OCI-LY1 (cell line): ENCODE results near the gene LRIF1.

Experiments
- H2AFZ ChIP-seq: fragments of 200-600 bp; sonication (generic), shearing (Covaris generic); 2 replicates; pipeline ENCODE4 v1.6.0; 2014; ENCODE audit warnings: antibody characterized with exemption, mild to moderate bottlenecking, low read length
- H3F3A ChIP-seq: fragments of 200-600 bp; sonication (generic), shearing (Covaris generic); 2 replicates; pipeline ENCODE4 v1.6.0; 2014; ENCODE audit warnings: mild to moderate bottlenecking, antibody characterized with exemption, low read length, moderate library complexity; ENCODE audit not compliant: insufficient read depth
- H3K27ac ChIP-seq: fragments of 200-600 bp; sonication (generic); 2 replicates; pipeline ENCODE4 v1.5.1; 2014; ENCODE audit warnings: low read length, mixed run types, mild to moderate bottlenecking, low read depth; ENCODE audit not compliant: poor library complexity, severe bottlenecking
- H3K27me3 ChIP-seq: fragments of 200-600 bp; sonication (generic); 2 replicates; pipeline ENCODE4 v1.6.0; 2014; ENCODE audit warnings: antibody characterized with exemption, mild to moderate bottlenecking, low read length, moderate library complexity; ENCODE audit not compliant: insufficient read depth
- H3K36me3 ChIP-seq: fragments of 200-600 bp; sonication (generic); 2 replicates; pipeline ENCODE4 v1.6.1; 2014; ENCODE audit warnings: mild to moderate bottlenecking, antibody characterized with exemption, low read length, moderate library complexity, mixed read lengths; ENCODE audit not compliant: insufficient read depth
- H3K4me1 ChIP-seq: fragments of 200-600 bp; sonication (generic); 2 replicates; pipeline ENCODE4 v1.5.1; 2014; ENCODE audit warnings: mild to moderate bottlenecking, low read length, moderate library complexity; ENCODE audit not compliant: insufficient read depth, severe bottlenecking
- H3K4me2 ChIP-seq: fragments of 200-600 bp; sonication (generic), shearing (Covaris generic); 2 replicates; pipeline ENCODE4 v1.6.1; 2014; ENCODE audit warnings: low read length
- H3K4me3 ChIP-seq: fragments of 200-600 bp; sonication (generic); 2 replicates; pipeline ENCODE4 v1.5.1; 2014; ENCODE audit warnings: low read length, low read depth, mild to moderate bottlenecking, mixed read lengths; ENCODE audit not compliant: poor library complexity, severe bottlenecking
- H3K79me2 ChIP-seq: fragments of 200-600 bp; shearing (Covaris generic); 2 replicates; pipeline ENCODE4 v1.6.1; 2016; ENCODE audit warnings: mixed run types, low read length, mixed read lengths; ENCODE audit not compliant: insufficient read depth
- H3K9ac ChIP-seq: fragments of 200-600 bp; sonication (generic), shearing (Covaris generic); 2 replicates; pipeline ENCODE4 v1.6.1; 2014; ENCODE audit warnings: mild to moderate bottlenecking, low read length, mixed read lengths
- H3K9me2 ChIP-seq: fragments of 200-600 bp; sonication (generic), shearing (Covaris generic); 2 replicates; pipeline ENCODE4 v1.6.1; 2014; ENCODE audit warnings: low read depth, mild to moderate bottlenecking, low read length, mixed read lengths
- H3K9me3 ChIP-seq: fragments of 200-600 bp; shearing (Covaris generic); 2 replicates; pipeline ENCODE4 v1.6.1; 2014; ENCODE audit warnings: low read length, mixed read lengths
- H4K20me1 ChIP-seq: fragments of 200-600 bp; sonication (generic), shearing (Covaris generic); 2 replicates; pipeline ENCODE4 v1.6.0; 2016; ENCODE audit warnings: mild to moderate bottlenecking, low read length; ENCODE audit not compliant: insufficient read depth
- EZH2 ChIP-seq: fragments of 200-600 bp; sonication (generic), shearing (Covaris generic); IDR thresholded peaks from 2 replicates; pipeline ENCODE4 v1.8.0; 2017; ENCODE audit warnings: borderline replicate concordance, mixed run types, mild to moderate bottlenecking, antibody characterized with exemption, low read length, moderate library complexity, mixed read lengths
- TF ChIP-seq, protein P1 (sequence below): fragments of 200-600 bp; sonication (generic), shearing (Covaris generic); IDR thresholded peaks from 2 replicates; pipeline ENCODE4 v1.5.1; 2017; ENCODE audit warnings: mild to moderate bottlenecking, antibody characterized with exemption, low read length, moderate library complexity, mixed read lengths

Gene LRIF1

DNA sequence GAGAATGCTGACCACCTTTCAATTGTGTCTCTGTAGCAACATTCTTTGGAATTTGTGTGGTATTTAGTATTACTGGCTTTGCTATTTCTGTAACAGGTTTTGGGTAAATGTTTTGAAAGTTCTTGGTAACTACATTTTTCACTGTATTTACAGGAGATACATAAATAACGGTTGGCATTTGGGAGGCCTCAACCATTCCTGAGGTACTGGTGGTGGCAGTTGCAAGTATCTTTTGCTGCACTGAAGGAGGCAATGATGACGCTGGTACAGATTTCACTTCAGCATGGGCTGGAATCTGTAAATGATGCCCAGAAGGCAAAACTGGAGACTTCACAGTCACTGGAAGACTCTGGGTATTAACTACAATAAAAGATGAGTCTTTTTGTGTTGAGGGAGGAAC lies 11.7 kb downstream of the LRIF1 start:
- H3K9me3 ChIP-seq: no peaks in the 10 kb centered on the region
- H3K79me2 ChIP-seq: peaks cover 24% of the 10 kb centered on the region
- peaks cover 82% of the 10 kb centered on the region for H3K36me3 ChIP-seq
- H3K9me2 ChIP-seq: no peaks in the 10 kb centered on the region
- no peak overlapping the region for H3K27ac ChIP-seq
- no peaks in the 10 kb centered on the region for H3K27me3 ChIP-seq
- no peak overlapping the region for H3K4me3 ChIP-seq
- no peak overlapping the region for H2AFZ ChIP-seq
- no peaks in the 10 kb centered on the region for H3F3A ChIP-seq
- H3K4me2 ChIP-seq: no peak overlapping the region
- no peak overlapping the region for H3K9ac ChIP-seq
- H3K4me1 ChIP-seq: no peaks in the 10 kb centered on the region
- no peaks in the 10 kb centered on the region for H4K20me1 ChIP-seq
- TF ChIP-seq, protein P1, sequence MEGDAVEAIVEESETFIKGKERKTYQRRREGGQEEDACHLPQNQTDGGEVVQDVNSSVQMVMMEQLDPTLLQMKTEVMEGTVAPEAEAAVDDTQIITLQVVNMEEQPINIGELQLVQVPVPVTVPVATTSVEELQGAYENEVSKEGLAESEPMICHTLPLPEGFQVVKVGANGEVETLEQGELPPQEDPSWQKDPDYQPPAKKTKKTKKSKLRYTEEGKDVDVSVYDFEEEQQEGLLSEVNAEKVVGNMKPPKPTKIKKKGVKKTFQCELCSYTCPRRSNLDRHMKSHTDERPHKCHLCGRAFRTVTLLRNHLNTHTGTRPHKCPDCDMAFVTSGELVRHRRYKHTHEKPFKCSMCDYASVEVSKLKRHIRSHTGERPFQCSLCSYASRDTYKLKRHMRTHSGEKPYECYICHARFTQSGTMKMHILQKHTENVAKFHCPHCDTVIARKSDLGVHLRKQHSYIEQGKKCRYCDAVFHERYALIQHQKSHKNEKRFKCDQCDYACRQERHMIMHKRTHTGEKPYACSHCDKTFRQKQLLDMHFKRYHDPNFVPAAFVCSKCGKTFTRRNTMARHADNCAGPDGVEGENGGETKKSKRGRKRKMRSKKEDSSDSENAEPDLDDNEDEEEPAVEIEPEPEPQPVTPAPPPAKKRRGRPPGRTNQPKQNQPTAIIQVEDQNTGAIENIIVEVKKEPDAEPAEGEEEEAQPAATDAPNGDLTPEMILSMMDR: no peak
- TF ChIP-seq EZH2: no peak

GRCh38 chr1:110951161-110951560 lies 12.6 kb downstream of the LRIF1 start:
- Histone ChIP-seq H3K9me2 (no peaks in the 10 kb centered on the region), H3K27me3 (no peaks in the 10 kb centered on the region), H3F3A (no peaks in the 10 kb centered on the region), H3K4me2 (no peak overlapping the region), H3K4me3 (no peak overlapping the region), H3K36me3 (peaks cover 78% of the 10 kb centered on the region), H4K20me1 (no peaks in the 10 kb centered on the region), H3K4me1 (no peaks in the 10 kb centered on the region), H2AFZ (no peak overlapping the region), H3K9ac (no peak overlapping the region), H3K79me2 (peaks cover 16% of the 10 kb centered on the region), H3K9me3 (no peaks in the 10 kb centered on the region), H3K27ac (no peak overlapping the region)
- TF ChIP-seq, protein P1: no peak
- no peak for TF ChIP-seq EZH2

GRCh38 chr1:110948038-110948810 lies 15.5 kb downstream of the LRIF1 start:
- Histone ChIP-seq H3K9me2 (no peaks in the 10 kb centered on the region), H3K9ac (no peak overlapping the region), H4K20me1 (no peaks in the 10 kb centered on the region), H3K9me3 (no peaks in the 10 kb centered on the region), H3K27ac (no peak overlapping the region), H2AFZ (no peak overlapping the region), H3K36me3 (peaks cover 59% of the 10 kb centered on the region), H3K27me3 (no peaks in the 10 kb centered on the region), H3K4me1 (no peaks in the 10 kb centered on the region), H3K4me2 (no peak overlapping the region), H3K79me2 (no peaks in the 10 kb centered on the region), H3F3A (no peaks in the 10 kb centered on the region), H3K4me3 (no peak overlapping the region)
- no peak for TF ChIP-seq EZH2
- TF ChIP-seq, protein P1: no peak
